ENCODE results near the gene TRPC1. TPM values are rescaled to one million over a fixed set of nuclear protein-coding genes. Genes with fewer than 3 reads are reported as not detected.

TRPC1 gene
- total RNA-seq, 1 donor from 2014 or later: 23.2 TPM

GRCh38 chr3:142754494-142754893 lies 30.7 kb downstream of the TRPC1 start:
- no peak for DNase-seq
- no peak overlapping the region for H3K4me3 Mint-ChIP-seq (ENCODE audit: unreplicated experiment)
- peaks cover 12% of the 10 kb centered on the region for H3K36me3 Mint-ChIP-seq (ENCODE audit: unreplicated experiment)
- H3K9me3 Mint-ChIP-seq (ENCODE audit: unreplicated experiment): no peaks in the 10 kb centered on the region
- no peak for TF ChIP-seq CTCF (IDR thresholded peaks at IDR 0.05; ENCODE audit: partially characterized antibody, unreplicated experiment)
- no peaks in the 10 kb centered on the region for H3K4me1 Mint-ChIP-seq (ENCODE audit: low read depth, unreplicated experiment)
- peaks cover 2% of the 10 kb centered on the region for H3K27me3 Mint-ChIP-seq (ENCODE audit: unreplicated experiment)
- H3K27ac Mint-ChIP-seq (ENCODE audit: unreplicated experiment): no peak overlapping the region

GRCh38 chr3:142768338-142768737 lies 44.5 kb downstream of the TRPC1 start:
- Mint-ChIP-seq H3K9me3 (ENCODE audit: unreplicated experiment) (peaks cover 7% of the 10 kb centered on the region), H3K27me3 (ENCODE audit: unreplicated experiment) (no peaks in the 10 kb centered on the region), H3K27ac (ENCODE audit: unreplicated experiment) (no peak overlapping the region), H3K4me3 (ENCODE audit: unreplicated experiment) (no peak overlapping the region), H3K4me1 (ENCODE audit: low read depth, unreplicated experiment) (no peaks in the 10 kb centered on the region), H3K36me3 (ENCODE audit: unreplicated experiment) (peaks cover 16% of the 10 kb centered on the region)
- no peak for TF ChIP-seq CTCF (IDR thresholded peaks at IDR 0.05; ENCODE audit: partially characterized antibody, unreplicated experiment)
- DNase-seq: no peak

GRCh38 chr3:142777927-142778326 lies 54.1 kb downstream of the TRPC1 start:
- Mint-ChIP-seq H3K27me3 (ENCODE audit: unreplicated experiment) (no peaks in the 10 kb centered on the region), H3K4me1 (ENCODE audit: low read depth, unreplicated experiment) (no peaks in the 10 kb centered on the region), H3K4me3 (ENCODE audit: unreplicated experiment) (no peak overlapping the region), H3K36me3 (ENCODE audit: unreplicated experiment) (peaks cover under 1% of the 10 kb centered on the region), H3K9me3 (ENCODE audit: unreplicated experiment) (peaks cover 2% of the 10 kb centered on the region), H3K27ac (ENCODE audit: unreplicated experiment) (no peak overlapping the region)
- DNase-seq: no peak
- TF ChIP-seq CTCF (IDR thresholded peaks at IDR 0.05; ENCODE audit: partially characterized antibody, unreplicated experiment): no peak

GRCh38 chr3:142778541-142778940 lies 54.7 kb downstream of the TRPC1 start:
- Mint-ChIP-seq H3K4me3 (ENCODE audit: unreplicated experiment) (no peak overlapping the region), H3K9me3 (ENCODE audit: unreplicated experiment) (no peaks in the 10 kb centered on the region), H3K36me3 (ENCODE audit: unreplicated experiment) (no peaks in the 10 kb centered on the region), H3K4me1 (ENCODE audit: low read depth, unreplicated experiment) (no peaks in the 10 kb centered on the region), H3K27me3 (ENCODE audit: unreplicated experiment) (no peaks in the 10 kb centered on the region), H3K27ac (ENCODE audit: unreplicated experiment) (no peak overlapping the region)
- no peak for DNase-seq
- no peak for TF ChIP-seq CTCF (IDR thresholded peaks at IDR 0.05; ENCODE audit: partially characterized antibody, unreplicated experiment)

GRCh38 chr3:142779591-142779990 lies 55.8 kb downstream of the TRPC1 start:
- no peak for TF ChIP-seq CTCF (IDR thresholded peaks at IDR 0.05; ENCODE audit: partially characterized antibody, unreplicated experiment)
- H3K27me3 Mint-ChIP-seq (ENCODE audit: unreplicated experiment): no peaks in the 10 kb centered on the region
- no peaks in the 10 kb centered on the region for H3K36me3 Mint-ChIP-seq (ENCODE audit: unreplicated experiment)
- H3K4me3 Mint-ChIP-seq (ENCODE audit: unreplicated experiment): no peak overlapping the region
- DNase-seq: no peak
- no peaks in the 10 kb centered on the region for H3K4me1 Mint-ChIP-seq (ENCODE audit: low read depth, unreplicated experiment)
- no peak overlapping the region for H3K27ac Mint-ChIP-seq (ENCODE audit: unreplicated experiment)
- no peaks in the 10 kb centered on the region for H3K9me3 Mint-ChIP-seq (ENCODE audit: unreplicated experiment)

All from glutamatergic neuron (in vitro differentiated cells).